ENCODE measurements around the gene YWHAH.

Gene YWHAH

DNA sequence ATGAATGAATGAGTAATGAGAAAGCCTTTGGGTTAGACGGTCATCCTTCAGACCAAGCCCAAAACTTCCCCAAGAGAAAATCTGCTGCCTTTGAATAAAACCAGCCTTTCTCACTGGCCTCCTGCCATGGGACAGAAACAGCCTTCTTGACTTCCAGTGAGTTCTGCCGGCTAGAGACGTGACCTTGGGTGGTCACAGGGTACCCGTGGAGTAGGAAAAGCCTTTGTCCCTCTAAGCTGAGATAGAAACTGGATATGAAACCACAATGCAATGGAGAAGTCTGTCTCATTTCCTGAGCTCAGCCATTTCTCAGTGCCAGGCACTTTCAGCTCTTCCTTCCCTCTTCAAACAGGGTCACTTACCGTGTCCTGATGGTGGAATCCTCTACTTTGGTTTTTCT is 21.2 kb upstream of the YWHAH start:
- FAIRE-seq (no peak), DNase-seq (ENCODE audit: low spot score) (no peak)

DNA sequence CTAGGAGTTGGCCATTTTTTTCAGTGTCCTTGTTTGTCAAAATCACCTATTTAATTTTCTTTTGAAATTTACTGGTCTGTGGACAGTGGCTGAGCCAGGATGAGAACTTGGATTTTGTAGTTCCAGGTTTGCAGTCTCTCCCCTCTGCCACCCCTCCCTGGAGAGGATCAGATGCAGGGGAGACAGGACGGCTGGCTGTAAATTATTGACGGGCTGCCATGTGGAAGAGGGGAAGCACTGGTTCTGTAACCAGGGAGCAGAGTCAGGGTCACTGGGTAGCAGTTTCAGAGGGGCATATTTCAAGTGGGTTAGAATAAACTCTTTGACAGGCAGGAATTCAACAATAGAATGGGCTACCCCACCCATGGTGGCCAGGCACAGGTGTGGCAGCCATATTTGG is 20.6 kb upstream of the YWHAH start:
- FAIRE-seq (no peak), DNase-seq (ENCODE audit: low spot score) (no peak)

DNA sequence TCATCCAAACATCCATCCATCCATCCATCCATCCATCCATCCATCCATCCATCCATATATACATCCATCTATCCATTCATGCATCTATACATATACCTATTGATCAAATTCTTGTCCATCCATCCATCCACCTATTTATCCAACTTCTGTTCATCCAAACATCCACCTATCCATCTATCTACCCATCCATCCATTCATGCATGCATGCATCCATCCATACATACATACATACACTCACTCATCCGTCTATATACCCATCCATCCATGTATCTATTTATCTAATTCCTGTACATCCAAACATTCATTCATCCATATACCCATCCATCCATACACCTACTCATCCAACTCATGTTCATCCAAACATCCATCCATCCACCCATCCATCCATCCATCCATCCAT is 19.3 kb upstream of the YWHAH start:
- FAIRE-seq, result no peak
- no peak for DNase-seq (ENCODE audit: low spot score)

DNA sequence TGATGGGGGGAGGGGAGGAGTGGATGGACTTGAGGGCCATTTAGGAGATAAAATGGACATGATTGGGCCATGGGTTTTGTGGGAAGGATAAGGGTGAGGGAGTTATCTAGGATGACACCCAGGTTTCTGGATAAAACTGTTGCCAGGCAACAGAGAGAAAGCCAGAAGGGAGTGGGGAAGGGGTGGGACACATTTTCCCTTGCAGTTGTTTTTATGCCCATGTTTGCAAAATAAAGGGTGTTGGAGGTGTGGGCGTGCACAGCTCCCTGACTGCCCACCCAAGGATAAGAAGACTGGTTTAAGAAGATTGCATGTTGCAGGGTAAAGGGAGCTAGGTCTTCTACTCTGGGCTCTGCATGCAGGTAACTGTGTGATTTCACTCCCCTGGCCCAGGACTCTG is 18.3 kb upstream of the YWHAH start:
- no peak for DNase-seq (ENCODE audit: low spot score)
- no peak for FAIRE-seq

DNA sequence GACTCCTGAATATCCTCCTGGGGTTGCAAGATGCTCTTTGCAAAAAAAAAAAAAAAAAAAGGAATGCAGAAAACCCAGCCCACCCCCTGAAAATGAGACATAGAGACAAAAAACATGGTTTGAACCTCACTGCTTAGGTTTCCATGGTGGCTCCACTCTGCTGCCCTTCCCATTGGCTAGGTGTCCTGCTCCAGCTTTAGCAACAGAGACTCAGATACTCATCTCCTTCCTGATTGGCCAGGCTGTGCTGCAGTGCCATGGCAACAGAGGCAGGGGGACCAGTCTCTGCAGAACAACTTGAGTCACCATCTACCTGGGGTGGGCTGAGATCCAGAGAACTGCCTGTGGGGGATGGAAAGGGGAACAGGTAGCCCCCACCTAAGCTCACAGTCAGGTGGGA is 17.4 kb upstream of the YWHAH start:
- FAIRE-seq, result no peak
- no peak for DNase-seq (ENCODE audit: low spot score)

DNA sequence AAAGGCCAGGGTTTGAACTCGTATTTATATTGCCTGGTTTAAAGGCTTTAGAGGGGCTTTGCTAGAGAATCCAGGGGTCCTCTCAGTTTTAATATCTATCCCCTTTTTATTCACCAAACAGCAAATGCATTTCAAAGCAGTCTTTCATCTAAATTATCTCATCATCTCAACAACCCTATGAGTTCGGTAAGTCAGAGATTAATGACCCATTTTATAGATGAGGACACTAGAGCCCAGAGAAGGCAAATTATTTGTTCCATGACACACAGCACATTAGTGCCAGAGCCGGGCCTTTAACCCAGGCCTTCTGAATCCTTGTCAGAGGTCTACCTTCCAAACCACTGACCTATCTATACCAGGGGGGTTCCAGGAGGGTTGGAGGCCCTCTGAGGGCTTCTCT is 16.8 kb upstream of the YWHAH start:
- FAIRE-seq, result no peak

DNA sequence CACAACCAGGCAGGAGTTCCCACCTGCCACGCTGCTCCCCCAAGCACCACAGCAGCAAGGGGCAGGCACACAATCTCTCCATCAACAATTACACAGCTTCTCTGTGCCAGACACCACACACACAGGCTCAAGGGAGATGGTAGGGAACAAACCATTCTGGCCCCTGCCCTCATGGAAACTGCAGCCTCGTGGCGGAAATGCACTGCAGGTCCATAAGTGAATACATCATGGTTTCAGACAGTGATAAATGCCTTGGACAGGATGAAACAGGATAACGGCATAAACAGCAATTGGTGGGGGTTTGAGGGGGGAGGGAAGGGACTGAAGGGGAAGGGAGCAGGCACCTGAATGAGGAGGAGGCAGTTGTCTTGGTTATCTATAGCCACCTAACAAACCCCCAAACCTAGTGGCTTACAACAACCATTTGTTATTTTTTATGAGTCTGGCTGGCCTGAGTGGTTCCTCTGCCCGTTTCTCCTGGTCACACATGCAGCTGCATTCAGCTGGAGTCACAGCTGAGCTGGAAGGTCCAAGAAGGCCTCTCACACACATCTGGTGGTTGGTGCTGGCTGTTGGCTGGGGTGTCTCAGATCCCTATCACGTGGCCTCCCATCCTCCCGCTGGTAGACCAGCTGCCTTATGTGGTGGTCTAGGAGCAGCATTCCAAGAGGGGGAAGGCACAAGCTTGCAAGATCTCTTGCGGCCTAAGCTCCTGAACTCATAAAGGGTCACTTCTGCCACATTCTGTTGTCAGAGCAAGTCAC is 15.0 kb upstream of the YWHAH start:
- no peak for DNase-seq (ENCODE audit: low spot score)
- FAIRE-seq, result no peak

More for the DNA sequence above, 16.8 kb upstream of the YWHAH start:
- no peak for DNase-seq (ENCODE audit: low spot score)

DNA sequence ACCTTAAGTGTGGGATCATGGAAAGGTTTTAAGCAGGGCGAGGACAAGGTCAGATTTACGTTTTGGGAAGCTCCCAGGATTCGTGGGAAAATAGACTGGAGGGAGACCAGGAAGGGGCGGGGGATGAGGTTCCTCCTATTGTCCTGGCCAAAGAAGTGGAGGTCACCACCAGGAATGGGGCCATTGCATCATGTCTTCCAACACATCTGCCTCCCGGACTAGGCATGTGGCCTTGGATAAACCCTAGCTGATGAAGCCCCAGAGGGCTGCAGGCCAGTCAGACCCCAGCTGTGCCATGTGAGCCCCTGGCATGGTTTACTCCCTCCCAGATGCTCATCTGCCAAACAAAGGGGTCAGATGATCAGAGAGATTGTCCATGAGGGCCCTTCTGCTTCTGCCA is 11.5 kb upstream of the YWHAH start:
- FAIRE-seq (no peak), DNase-seq (ENCODE audit: low spot score) (no peak)

DNA sequence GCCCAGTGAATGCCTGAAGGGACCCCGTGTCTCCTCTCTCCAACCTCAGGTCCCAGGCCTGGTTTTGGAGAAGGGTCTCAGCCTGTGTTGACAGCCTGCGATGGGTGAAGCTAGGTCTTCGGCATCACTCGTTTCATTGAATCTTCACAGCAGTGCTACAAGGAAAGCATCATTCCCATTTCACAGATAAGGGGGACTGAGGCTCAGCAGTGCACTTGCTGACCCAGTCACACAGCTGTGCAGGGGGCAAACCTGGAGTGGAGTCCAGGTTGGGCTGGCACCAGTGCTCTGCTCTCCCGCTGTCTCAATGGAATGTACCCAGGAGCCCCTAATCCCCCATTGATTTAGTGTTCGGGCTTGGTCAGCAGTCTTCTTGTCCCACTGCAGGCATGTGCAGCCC is 10.9 kb upstream of the YWHAH start:
- FAIRE-seq, result no peak
- no peak for DNase-seq (ENCODE audit: low spot score)

DNA sequence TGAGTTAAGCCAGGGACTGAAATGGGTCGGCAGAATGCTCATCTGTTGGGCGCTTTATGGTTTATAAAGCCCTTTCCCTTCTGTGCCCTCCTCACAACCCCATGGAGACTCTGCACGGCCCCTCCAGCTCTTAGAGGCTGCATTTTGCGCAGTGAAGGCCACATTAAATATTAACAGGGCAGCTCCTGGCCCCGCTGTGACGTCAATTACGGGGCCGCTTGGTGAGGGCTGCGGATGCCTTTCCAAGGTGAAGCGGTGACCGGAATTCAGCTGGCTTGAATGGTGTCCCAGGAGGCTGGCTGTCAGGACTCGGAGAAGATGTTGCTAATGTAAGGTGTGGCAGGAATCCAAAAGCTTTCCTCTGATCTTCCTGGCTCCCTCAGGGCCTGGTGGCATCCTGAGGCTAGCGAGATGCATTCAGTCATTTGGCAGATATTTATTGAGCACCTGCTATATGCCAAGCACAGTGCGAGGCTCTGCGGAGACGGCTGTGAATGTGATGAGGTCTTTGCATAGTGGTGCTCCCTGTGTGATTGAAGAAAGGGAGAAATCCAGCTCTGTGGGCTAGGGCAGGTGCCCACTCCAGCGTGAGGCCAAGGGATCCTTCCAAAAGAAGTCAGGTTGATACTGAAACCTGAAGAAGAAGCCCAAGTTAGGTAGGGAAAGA is 10.4 kb upstream of the YWHAH start:
- FAIRE-seq (peak; percentile 66), DNase-seq (ENCODE audit: low spot score) (no peak)

DNA sequence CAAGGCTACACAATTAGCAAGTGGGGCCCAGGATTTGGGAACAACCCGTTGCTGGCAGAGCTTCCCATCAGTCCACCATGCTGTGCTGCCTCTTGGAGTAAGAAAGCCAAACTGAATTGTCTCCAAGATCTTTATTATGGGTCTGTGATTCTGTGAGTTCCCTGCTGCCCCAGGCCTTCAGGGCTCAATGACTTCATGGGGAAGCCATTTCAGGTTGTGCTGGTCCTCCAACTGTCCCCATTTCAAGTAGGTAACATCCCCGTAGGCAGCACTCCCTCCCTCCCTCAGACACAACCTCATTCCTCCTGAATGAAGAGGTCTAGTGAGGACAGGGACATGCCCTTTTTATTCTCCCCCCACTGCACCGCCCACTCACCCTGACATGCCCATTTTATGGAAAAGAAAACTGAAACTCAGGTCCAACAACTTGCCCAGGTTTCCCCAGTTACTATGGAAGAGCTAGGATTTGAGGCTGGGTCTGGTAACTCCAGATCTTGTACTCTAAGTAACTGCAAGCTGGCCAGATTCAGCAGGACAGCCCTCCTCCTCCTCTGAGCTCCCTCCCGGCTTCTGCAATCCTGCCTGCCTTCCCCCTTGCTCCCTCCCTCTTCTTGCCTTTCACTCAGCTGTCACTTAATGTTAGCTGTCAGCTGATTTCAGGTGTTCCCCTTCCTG is 8.2 kb upstream of the YWHAH start:
- no peak for DNase-seq (ENCODE audit: low spot score)
- peak; percentile 61 for FAIRE-seq

DNA sequence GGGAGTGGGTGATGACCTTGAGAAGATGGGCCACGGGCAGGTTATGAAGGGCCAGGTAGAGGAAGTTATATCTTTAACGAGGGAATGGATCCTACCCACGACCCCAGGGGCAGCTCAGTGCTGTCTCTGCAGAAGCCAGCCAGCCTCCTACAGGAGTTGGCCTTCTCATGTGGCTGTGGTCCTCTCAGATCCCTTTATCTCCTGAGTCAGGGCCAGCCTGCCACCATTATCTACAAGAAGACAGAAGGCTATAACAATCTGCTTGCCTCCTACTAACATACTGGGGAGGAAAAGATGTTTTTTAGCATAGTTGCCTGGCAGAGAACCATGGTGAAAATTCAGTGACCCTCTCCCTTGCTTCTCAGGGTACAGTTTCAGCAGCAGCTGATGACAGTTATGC is 7.0 kb upstream of the YWHAH start:
- DNase-seq (ENCODE audit: low spot score), result no peak
- FAIRE-seq, result no peak

DNA sequence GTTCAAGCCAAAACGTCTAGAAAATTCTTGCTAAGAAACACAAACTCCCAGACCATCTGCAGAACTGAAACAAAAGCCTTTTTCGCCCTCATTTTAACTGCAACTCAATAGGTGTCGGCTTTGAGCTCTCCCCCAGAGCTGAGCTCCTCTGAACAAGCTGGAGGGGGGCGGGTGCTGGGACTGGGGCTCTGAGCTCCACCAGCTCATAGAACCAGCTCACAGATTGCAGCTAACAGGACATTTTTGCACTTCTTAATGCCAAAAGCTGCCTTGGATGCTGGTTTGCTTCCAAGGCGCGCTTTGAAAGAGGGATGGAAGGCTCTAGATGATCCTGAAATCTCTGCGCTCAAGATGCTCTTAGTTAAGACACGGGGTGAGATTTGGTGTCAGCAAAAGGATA is 6.0 kb upstream of the YWHAH start:
- FAIRE-seq, result no peak
- no peak for DNase-seq (ENCODE audit: low spot score)

DNA sequence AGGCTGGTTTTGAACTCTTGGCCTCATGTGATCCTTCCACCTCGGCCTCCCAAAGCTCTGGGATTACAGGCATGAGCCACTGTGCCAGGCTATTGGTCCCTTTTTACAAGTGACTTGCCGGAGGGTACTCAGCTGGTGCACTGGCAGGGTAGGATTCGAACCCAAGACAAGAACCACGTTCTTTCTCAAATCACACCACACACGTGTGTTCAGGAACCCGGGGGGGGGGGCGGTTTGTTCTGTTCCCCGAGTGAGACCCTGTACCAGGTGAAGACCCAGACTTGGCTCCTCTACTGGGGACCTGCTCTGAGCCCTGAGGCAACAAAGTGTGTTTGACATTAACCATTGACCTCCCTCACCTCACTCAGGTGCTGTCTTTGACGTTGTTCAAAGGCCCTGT is 3.8 kb upstream of the YWHAH start:
- FAIRE-seq (no peak), DNase-seq (ENCODE audit: low spot score) (no peak)

DNA sequence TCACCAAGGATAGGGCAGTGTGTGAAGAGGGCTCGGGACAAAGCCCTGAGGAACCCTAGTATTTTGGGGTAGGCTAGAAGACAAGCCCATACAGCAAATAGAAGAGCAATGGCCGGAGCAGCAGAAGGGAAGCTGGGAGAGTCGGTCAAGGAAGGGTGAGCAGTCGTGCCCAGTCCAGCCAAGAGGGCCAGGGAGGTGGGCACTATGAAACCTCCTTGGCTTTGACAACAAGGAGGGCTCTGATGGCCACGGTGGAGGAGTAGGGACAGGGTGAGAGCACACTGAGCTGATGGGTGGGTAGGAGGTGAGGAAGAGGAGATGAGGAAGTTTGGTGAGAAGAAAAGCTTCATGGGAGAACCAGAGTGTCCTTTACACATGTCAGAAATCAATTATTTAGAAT is 2.2 kb upstream of the YWHAH start:
- DNase-seq (ENCODE audit: low spot score) (no peak), FAIRE-seq (no peak)

DNA sequence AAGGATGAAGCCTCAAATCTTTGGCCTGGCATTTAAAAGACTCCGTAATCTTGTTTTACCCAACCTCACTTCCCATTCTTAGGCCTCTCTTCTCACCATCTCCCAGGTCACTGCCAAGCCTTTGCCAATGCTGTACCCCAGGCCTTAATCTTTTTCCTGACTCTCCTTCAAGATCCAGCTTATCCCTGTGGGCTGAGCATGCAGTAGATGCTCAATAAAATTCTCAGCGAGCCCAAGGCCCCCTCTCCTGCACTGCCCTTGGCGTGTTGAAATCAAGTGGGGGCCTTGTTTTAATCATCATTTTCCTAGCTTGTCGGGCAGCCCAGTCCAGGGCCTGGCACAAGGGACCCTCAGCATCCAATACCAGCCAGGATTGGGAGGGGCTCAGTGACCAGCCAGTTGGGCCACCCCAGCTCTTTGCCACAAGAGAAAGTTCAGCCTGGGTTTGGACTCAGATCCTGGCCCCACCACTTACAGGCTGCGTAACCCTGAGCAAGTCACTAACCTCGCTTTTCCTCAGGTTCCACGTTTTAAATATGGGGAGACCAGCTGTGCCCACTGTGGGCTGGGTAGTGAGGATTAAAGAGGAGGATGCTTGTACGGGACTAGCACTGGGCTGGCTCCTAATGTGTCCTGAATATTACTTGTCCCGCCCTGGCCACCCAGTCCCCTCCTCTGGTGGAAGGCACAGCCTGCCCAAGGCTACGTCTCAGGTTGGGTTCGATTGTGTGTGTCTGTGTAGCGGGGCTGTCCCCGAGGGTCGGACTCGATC is 943 bp upstream of the YWHAH start:
- no peak for DNase-seq (ENCODE audit: low spot score)
- FAIRE-seq, result peak; percentile 81

DNA sequence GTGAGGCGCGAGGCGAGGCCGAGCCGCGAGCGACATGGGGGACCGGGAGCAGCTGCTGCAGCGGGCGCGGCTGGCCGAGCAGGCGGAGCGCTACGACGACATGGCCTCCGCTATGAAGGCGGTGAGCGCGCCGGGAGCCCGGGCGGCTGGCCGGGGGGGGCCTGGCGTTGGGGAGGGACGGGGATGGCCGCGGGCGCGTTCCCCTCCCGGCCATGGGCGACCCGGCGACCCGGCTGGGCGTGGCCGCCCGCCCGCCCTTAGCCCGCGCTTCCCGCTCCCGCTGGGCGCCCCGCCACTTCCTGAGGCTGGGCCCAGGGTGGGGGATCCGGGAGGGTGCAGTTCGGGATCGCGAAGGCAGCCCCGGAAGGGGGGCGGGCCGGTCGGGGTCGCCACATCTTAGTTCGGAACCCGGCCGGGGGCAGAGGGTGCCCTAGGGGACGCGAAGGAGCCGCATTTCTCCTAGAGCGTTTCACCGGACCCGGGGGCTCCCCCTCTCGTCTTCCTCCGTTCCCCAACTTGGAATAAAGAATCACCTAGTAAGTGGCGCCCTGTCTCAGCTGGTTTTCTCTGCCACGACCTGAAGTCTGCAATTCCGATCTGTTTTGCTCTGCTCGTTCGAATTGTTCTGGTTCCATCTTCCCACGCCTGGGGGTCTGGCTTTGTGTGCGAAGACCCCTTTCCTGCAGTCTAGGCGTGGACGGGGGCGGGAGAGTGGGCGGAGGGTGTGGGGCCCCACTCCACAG is 536 bp downstream of the YWHAH start:
- peak; percentile 64 for DNase-seq (ENCODE audit: low spot score)
- no peak for FAIRE-seq

DNA sequence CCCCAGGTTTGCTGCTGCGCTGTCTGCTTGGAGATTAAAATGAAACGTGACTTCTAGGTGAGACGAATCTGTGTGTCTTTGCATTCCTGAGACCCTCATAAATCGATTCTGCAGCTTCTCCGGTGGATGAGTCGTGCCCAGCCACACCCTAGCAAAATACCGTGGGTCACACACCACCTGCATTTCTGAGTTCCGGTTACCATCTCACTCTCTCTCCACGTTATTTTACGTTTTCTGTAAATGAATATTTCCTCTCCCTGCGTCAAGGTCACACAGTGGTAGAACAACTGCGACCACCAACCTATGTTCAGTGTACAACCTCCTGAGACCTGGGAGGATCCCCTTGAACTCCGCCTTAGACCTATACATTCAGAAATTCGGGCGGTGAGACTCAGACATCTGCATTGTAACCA is 1.1 kb downstream of the YWHAH start:
- no peak for DNase-seq (ENCODE audit: low spot score)
- FAIRE-seq, result no peak

DNA sequence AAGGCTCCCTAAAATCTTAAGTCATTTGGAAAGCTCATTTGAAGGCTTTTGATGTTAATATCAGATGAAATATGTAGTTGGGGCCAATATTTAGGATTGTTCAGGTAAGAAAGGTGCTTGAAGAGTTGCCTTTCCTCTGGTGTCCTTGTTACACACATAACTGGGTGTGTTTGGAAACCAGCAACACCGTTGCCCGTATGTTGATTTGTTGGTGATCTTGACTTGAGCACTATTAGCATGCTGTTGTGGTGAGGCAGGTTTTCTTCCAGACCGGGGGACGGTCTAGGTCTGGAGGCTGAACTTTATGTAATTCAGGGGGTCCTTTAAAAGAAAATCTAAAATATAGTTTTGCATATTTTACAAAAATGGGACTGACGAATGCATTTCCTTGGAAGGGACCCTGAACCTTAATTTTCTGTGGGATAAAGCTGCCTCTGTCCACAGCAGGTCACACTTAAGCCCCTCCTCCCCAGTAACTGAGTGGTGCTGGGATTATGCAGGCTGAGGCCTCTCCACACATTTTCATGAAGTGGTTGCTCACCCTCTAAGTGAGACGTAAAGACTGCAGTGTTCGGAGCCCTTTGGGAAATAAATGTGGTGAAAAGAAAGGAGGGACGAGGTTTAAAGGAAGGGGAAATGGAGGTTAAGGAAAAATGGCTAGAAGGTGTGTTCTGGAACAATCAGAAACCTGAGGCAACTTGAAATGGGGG is 1.8 kb downstream of the YWHAH start:
- FAIRE-seq (no peak), DNase-seq (ENCODE audit: low spot score) (no peak)

DNA sequence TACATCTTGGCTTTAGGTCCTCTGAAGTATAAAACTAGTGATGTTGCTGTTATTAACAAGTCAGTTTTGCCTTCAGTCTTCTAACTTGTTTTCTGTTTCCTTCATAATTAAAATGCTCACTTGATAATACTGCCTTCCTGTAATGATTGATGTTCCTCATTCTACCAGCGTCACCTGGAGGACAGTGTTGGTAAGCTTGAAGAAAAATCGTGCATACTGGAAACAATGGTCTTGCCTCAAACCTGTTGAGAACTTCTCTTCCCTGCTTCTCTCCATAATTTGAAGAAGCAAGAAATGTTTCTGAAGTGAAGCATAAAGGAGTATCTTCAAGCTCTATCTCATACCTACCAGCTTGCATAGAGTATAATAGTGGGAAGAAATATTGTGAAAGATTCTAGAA is 3.0 kb downstream of the YWHAH start:
- DNase-seq (ENCODE audit: low spot score), result no peak
- FAIRE-seq, result no peak

DNA sequence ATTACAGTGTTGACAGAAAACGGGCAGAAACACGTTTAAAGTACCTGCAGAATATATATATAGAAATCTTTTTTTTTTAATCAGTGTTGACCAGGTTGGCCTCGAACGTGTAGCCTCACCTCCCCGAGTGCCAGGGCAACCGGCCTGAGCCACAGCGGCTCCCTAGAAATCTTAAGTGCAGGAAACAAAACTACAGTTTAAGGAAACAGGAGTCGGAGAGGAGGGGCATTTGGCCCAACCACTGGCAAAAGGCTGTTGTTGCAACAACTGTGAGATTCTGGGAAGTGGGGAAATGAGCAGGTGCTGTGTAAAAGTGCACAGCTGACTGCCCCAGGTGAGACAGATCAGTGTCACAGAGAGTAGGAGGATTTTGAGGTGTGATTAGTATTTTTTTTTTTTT is 3.7 kb downstream of the YWHAH start:
- FAIRE-seq, result no peak
- no peak for DNase-seq (ENCODE audit: low spot score)
